SU-DHL-6 (cell line): ENCODE data around the gene PDE6D.

Experiments used
- H2AFZ ChIP-seq: fragments of 200-600 bp; sonication (generic); 2 replicates; pipeline ENCODE4 v1.6.1; 2014; ENCODE audit warnings: low read depth, mild to moderate bottlenecking, moderate library complexity, mixed read lengths, antibody characterized with exemption, low read length; ENCODE audit not compliant: severe bottlenecking
- H3F3A ChIP-seq: fragments of 200-600 bp; shearing (Covaris generic); 2 replicates; pipeline ENCODE4 v1.6.0; 2016; ENCODE audit warnings: antibody characterized with exemption, mild to moderate bottlenecking; ENCODE audit not compliant: insufficient read depth
- H3K27ac ChIP-seq: fragments of 200-600 bp; sonication (generic); 2 replicates; pipeline ENCODE4 v1.5.1; 2016; ENCODE audit warnings: low read depth, mild to moderate bottlenecking, low read length, moderate library complexity, mixed read lengths
- H3K27me3 ChIP-seq: fragments of 200-600 bp; sonication (generic), shearing (Covaris generic); 2 replicates; pipeline ENCODE4 v1.6.0; 2014; ENCODE audit warnings: mild to moderate bottlenecking, low read length
- H3K36me3 ChIP-seq: fragments of 200-600 bp; sonication (generic); 2 replicates; pipeline ENCODE4 v1.6.1; 2014; ENCODE audit warnings: mild to moderate bottlenecking, low read length, mixed read lengths
- H3K4me2 ChIP-seq: fragments of 300-600, 200-600 bp; shearing (Covaris generic), sonication (generic); 2 replicates; pipeline ENCODE4 v1.6.0; 2014; ENCODE audit warnings: low read length, low read depth, mild to moderate bottlenecking; ENCODE audit not compliant: poor library complexity, severe bottlenecking
- H3K4me3 ChIP-seq: fragments of 200-600 bp; sonication (generic); 2 replicates; pipeline ENCODE4 v1.5.1; 2014; ENCODE audit warnings: antibody characterized with exemption, low read length, mild to moderate bottlenecking, mixed read lengths; ENCODE audit not compliant: insufficient read depth, poor library complexity, severe bottlenecking
- H3K79me2 ChIP-seq: fragments of 200-600 bp; sonication (generic); 2 replicates; pipeline ENCODE4 v1.6.1; 2014; ENCODE audit warnings: mild to moderate bottlenecking, low read length, moderate library complexity; ENCODE audit not compliant: insufficient read depth
- H3K9ac ChIP-seq: fragments of 200-600 bp; sonication (generic); 2 replicates; pipeline ENCODE4 v1.7.0; 2014; ENCODE audit warnings: mild to moderate bottlenecking, low read length
- H3K9me2 ChIP-seq: fragments of 200-600 bp; sonication (generic); replicated peaks from 2 replicates; pipeline ENCODE4 v1.6.1; 2014; ENCODE audit warnings: low read length; ENCODE audit not compliant: insufficient read depth
- H3K9me3 ChIP-seq: fragments of 200-600 bp; sonication (generic); 2 replicates; pipeline ENCODE4 v1.6.1; 2014; ENCODE audit warnings: low read length, mixed read lengths; ENCODE audit not compliant: insufficient read depth
- H4K20me1 ChIP-seq: fragments of 200-600 bp; sonication (generic); 2 replicates; pipeline ENCODE4 v1.6.1; 2014; ENCODE audit warnings: low read depth, mild to moderate bottlenecking, antibody characterized with exemption, low read length, moderate library complexity, mixed read lengths
- EZH2phosphoT487 ChIP-seq: fragments of 200-600 bp; sonication (generic), shearing (Covaris generic); conservative IDR thresholded peaks from 2 replicates; pipeline ENCODE4 v1.6.1; 2018; ENCODE audit warnings: mild to moderate bottlenecking, antibody characterized with exemption, low read length, moderate library complexity, mixed read lengths
- TF ChIP-seq, protein P1 (sequence below): fragments of 200-600 bp; sonication (generic); IDR thresholded peaks from one replicate; pipeline ENCODE4 v1.5.1; 2017; ENCODE audit warnings: antibody characterized with exemption, mild to moderate bottlenecking, low read length, moderate library complexity; ENCODE audit not compliant: insufficient read depth, poor library complexity, severe bottlenecking

Gene PDE6D

DNA sequence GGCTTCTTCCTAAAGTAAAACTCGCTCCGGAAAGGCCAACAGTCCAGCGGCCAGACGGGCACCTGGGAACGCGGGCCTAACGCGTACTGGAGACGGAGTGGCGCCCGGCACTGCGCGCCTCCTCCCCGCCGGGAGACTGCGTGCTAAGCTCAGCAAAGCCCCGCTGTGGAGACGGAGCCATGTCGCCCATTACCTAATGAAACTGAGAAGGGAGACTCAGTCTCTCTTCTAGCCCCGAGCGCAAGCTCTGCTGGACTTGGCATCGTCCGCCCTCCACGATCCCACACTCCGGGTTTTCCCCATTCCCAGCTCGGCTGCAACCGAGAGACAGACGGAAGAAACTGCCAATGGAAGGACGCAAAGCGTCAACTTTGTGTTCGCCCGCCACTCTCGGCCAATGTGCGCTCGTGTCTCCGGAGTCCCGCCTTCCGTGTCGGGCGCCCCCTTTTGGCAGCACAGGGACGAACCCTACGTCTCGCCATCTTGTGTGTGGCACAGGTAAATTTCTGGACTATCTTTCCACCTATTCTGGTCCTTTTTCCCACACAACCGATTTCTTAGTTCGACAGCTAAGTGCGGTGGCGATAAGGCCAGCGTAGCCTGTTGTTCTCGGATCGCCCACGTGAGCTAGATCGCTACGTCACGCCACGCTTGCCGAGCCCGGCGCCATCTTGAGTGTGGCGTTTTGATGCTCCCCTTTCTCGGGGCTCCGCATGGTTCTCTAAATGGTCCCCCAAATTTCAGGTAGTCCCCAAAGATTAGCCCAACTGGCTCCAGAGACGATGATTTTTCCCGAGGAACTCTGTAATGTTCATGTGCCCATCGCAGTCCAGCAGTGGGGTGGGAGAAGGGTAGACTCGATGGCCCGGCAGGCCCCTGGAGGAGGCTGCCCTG is 74.1 kb downstream of the PDE6D start:
- Histone ChIP-seq H3K79me2 (peaks cover 38% of the 10 kb centered on the region), H3K9ac (peak overlapping the region; percentile 82), H3K9me3 (peaks cover 4% of the 10 kb centered on the region; the same call in 1 of the 2 replicates)

DNA sequence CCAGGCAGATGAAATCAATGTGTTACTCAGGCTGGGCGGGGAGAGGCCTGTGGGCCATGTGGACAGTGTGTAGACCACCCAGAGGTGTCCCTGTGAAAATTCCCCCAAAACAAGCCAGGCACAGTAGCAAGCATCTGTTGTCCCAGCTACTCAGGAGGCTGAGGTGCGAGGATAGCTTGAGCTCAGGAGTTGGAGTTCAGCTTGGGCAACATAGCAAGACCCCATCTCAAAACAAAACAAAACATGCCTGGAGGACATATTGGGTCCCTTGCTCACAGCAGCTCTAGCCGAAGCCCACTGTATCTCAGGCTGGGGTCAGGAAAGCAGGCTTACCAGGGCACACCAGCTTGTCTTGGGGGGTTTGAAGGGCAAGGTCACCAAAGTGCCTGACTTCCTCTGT is 77.1 kb downstream of the PDE6D start:
- Histone ChIP-seq H3F3A (0 out of 2 replicates have a peak, but pooled peaks cover 5% of the 10 kb centered on the region), H3K27ac (no peak overlapping the region), H2AFZ (no peak overlapping the region), H3K4me2 (no peak overlapping the region), H3K9me3 (peaks cover 4% of the 10 kb centered on the region; the same call in 1 of the 2 replicates), H3K9ac (no peak overlapping the region), H3K9me2 (no peaks in the 10 kb centered on the region), H3K27me3 (no peaks in the 10 kb centered on the region), H4K20me1 (no peaks in the 10 kb centered on the region), H3K4me3 (no peak overlapping the region), H3K36me3 (peaks cover 5% of the 10 kb centered on the region; the same call in 1 of the 2 replicates), H3K79me2 (peaks cover 10% of the 10 kb centered on the region)
- TF ChIP-seq, protein P1, sequence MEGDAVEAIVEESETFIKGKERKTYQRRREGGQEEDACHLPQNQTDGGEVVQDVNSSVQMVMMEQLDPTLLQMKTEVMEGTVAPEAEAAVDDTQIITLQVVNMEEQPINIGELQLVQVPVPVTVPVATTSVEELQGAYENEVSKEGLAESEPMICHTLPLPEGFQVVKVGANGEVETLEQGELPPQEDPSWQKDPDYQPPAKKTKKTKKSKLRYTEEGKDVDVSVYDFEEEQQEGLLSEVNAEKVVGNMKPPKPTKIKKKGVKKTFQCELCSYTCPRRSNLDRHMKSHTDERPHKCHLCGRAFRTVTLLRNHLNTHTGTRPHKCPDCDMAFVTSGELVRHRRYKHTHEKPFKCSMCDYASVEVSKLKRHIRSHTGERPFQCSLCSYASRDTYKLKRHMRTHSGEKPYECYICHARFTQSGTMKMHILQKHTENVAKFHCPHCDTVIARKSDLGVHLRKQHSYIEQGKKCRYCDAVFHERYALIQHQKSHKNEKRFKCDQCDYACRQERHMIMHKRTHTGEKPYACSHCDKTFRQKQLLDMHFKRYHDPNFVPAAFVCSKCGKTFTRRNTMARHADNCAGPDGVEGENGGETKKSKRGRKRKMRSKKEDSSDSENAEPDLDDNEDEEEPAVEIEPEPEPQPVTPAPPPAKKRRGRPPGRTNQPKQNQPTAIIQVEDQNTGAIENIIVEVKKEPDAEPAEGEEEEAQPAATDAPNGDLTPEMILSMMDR: no peak
- no peak for TF ChIP-seq EZH2phosphoT487

More for the DNA sequence above, 74.1 kb downstream of the PDE6D start:
- Histone ChIP-seq H4K20me1 (peaks cover 10% of the 10 kb centered on the region; the same call in 1 of the 2 replicates), H3F3A (peaks cover 27% of the 10 kb centered on the region), H3K27me3 (no peaks in the 10 kb centered on the region), H3K36me3 (peaks cover 32% of the 10 kb centered on the region), H2AFZ (peak overlapping the region; percentile 83), H3K27ac (peak overlapping the region; percentile 75), H3K4me3 (peak overlapping the region; percentile 67), H3K4me2 (peak overlapping the region; percentile 62), H3K9me2 (no peaks in the 10 kb centered on the region)
- no peak for TF ChIP-seq EZH2phosphoT487
- TF ChIP-seq, protein P1: peak; percentile 85

DNA sequence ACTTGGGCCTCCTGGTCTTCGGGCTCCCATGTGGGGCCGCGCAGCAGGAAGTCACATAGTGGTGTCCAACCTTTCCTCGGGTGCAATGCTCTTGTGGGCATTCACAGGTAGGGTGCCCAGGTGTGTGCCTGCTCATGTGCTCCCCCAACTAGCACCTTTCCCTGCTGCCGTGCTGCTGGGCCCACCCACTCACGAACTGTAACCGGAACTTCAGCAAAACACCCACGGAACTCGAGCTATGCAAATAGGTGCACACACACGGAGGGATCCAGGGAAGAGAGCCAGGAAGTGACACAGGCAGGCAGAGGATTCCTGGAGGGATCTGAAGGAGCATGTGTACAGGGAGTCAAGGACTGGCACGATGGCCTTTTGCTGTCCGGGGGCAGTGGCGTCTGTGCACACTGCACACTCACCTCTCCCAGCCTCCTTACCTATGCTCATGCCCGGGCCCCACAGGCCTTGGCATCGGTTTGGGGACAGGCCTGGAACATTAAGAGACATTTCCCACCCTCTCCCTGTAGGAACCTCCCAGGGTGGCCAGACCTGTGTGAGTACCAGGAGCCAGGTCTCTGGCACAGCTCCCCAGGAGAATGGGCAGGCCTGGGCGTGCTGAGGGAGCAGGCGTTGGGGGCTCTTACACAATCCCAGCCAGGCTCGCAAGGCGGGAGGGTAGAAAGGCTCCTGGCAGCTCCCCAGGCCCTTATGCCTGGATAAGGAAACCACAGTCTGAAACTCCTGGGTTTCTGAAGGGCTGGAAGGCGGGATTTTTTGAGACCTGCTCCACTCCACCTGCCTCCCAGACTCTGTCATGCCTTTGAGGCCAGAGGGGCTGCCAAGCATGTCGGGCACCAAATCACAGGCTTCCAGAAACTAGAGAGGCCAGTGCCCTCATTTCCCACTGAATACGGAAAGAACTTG is 79.4 kb downstream of the PDE6D start:
- Histone ChIP-seq H2AFZ (no peak overlapping the region), H3K27me3 (no peaks in the 10 kb centered on the region), H3K9me2 (no peaks in the 10 kb centered on the region), H3K4me3 (no peak overlapping the region), H4K20me1 (no peaks in the 10 kb centered on the region), H3K9ac (no peak overlapping the region), H3K27ac (no peak overlapping the region), H3K79me2 (0 out of 2 replicates have a peak, but pooled peaks cover 3% of the 10 kb centered on the region), H3K36me3 (no peaks in the 10 kb centered on the region), H3K9me3 (no peaks in the 10 kb centered on the region), H3F3A (no peaks in the 10 kb centered on the region), H3K4me2 (no peak overlapping the region)
- TF ChIP-seq EZH2phosphoT487: no peak
- TF ChIP-seq, protein P1: no peak
